ENCODE results near the gene LAGE3.

LAGE3 gene, protein sequence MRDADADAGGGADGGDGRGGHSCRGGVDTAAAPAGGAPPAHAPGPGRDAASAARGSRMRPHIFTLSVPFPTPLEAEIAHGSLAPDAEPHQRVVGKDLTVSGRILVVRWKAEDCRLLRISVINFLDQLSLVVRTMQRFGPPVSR

DNA sequence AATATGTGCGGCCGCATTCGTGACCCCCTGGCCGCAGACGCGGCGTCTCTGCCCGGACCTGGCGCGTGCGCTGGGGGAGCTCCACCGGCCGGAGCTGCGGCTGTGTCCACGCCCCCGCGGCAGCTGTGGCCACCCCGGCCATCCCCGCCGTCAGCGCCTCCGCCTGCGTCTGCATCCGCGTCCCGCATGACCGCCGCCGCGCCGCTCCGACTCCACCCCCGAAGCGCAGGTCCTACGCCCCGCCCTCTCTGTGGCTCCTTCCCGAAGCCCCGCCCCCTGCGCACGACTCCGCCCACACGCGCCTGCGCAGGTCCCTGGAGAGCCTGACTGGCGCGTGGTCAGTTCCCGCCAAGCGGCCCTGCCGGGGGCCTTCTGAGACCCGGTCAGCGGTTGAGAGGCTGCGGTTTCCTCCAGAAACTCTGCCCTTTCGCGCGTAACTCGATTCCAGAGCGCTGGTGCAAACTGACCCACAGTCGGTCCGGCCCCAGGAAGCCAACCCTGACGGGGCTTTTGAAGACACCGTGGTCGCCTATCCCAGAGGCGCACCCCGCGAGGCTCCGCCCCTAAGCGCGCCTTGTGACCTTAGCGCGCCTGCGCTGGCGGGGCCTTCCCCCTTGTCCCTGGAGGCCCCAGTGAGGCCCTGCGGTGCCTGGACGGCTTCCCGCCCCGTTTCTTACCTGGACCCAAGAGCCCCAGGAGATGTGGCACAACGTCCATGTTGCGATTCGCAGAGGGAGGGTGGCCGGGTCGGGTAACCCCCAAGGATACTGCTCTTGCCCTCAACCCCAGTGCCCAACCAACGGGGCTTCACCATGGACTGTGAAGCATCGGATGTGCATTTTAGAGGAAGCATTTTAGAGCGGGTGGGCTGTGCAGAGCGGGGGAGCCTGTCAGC lies at the start of gene LAGE3:
Gene LAGE3, minus strand, starts transcription at position 554 of the 895 bp plus-strand sequence. Its CDS starts 366 bp downstream, at position 188.
- DNase-seq (ENCODE audit: low spot score), result peak; percentile 89

DNA sequence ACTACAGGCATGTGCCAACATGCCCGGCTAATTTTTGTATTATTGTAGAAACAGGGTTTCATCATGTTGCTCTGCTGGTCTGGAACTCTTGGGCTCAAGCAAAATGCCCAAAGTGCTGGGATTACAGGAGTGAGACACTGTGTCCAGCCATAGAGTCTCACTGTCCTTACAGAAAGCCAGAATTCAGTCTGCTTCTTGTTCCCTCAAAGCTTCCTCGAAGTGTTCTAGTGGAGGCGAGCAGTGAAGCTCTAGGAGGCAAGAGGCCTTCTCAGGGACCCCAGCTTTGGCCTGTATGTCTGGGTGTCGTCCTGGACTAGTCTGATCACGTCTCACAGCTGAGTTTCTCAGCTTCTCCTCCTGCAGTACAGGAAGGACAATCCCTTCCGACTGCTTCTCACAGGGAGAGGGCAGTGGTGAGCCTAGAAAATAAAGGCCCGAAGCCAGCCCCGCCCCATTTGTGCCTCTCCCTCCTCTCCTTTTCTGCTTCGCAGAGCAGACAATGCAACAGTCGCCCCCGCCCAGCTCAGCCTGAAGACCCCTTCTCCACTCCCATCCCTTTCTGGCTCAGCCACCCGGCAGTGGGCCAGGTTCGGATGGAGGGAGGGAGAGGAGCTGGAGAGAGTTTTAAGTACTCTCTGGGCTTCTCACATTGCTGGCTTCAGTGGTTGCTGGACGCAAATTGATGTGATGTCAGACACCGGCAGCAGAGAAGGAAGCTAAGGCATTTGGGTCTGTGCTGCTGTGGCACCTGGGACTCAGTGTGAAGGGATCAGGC lies 48.0 kb upstream of the LAGE3 start:
- peak; percentile 73 for DNase-seq (ENCODE audit: low spot score)

DNA sequence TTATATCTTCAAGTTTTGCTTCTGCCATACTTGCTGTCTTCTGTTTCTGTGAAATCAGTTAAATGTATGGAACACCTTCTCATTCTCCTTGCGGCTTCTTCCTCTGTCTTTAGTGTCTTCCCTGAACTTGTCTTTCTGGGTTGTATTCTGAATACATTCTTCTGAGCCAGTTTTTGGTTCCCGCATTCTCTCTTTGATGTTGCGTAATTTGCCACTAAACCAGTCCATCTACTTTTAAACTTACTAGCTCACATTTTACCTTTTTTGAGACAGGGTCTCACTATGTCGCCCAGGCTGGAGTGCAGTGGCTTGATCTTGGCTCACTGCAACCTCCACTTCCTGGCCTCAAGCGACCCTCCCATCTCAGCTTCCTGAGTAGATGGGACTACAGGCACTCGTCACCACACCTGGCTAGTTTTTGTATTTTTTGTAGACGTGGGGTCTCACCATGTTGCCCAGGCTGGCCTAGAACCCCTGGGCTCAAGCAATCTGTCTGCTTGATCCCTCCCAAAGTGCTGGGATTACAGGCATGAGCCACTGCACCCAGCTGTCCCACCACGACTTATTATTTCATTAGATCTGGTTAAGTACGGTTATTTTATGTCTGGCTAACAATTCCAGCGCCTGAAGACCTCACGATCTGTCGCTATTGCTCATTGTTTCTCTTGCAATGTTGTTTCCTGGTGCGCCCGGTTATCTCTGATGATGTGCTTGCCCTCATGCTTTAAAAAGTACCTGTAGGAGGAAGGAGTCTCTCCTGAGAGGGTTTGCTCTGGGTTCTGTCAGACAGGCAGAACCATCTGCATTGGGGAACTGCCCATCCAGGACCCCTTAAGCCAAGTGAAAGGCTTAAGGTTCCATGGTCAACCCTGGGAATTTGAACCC lies 46.8 kb upstream of the LAGE3 start:
- no peak for DNase-seq (ENCODE audit: low spot score)

DNA sequence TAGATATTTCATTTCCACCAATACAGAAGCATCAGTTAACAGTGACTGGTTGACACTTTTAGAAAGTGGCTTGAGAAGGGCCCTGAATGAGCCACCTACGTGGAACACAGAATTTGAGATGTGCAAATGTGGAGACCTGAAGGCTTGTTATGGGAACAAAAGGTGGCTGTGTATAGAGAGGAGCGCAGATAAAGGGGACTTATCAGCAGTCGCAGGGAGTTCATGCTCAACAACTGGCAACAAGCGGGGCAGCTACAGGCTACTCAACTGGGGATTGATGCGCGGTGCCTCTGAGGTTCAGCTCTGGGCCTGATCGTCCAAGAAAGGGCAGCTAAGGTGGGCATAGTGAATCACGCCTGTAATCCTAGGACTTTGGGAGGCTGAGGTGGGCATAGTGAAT lies 40.3 kb upstream of the LAGE3 start:
- DNase-seq (ENCODE audit: low spot score), result no peak

DNA sequence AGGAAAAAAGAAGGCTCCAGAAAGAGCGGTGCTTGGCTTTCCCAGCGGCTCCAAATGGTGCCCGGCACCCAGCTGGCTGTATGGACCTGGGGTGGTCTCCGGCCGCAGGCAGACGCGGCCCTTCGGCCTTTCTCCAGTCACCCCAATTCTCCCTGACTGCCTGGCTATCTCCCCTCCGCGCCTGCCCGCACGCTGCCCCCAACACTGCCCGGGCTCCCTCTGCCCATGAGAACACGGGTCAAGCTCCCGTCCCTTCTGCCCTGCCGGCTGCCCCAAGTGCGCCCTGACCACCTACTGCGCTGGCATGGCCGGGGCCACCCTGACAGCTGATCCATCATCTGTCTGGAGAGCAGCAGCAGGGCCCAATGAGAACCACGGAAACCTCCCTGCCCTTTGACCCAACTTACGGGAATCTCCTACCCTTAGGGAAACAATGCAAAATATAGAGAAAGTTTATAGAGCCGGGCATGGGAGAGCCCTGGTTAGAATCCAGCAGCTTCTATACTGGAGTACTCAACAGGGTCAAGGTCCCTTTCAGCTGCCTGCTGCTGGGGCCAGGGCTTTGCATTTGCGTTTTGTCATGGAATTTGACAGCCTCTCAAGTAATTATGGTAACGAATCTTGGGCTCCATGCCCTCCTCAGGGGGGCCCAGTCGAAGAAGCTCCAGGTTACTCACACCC lies 38.2 kb upstream of the LAGE3 start:
- no peak for DNase-seq (ENCODE audit: low spot score)

DNA sequence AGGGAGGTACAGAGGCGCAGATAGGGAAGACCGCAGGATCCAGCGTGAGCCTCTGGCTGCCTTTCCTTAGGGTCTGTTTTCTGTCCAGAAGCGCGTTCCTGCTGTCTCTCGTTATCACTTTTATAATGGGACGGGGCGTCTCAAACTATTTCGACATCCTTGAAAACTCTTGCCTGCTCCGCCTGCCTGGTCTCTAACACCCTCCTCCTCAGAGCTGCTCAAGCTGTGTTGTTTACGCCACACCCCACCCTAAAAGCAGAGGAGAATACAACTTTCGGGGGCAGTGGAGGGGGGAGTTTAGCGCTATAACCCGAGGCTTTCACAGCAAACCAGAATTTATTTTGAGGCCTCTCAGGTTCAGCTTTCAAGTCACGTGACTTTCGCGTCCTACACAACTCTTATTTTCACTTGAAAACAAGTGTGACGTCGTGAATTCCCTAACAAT lies 37.6 kb upstream of the LAGE3 start:
- DNase-seq (ENCODE audit: low spot score), result no peak

DNA sequence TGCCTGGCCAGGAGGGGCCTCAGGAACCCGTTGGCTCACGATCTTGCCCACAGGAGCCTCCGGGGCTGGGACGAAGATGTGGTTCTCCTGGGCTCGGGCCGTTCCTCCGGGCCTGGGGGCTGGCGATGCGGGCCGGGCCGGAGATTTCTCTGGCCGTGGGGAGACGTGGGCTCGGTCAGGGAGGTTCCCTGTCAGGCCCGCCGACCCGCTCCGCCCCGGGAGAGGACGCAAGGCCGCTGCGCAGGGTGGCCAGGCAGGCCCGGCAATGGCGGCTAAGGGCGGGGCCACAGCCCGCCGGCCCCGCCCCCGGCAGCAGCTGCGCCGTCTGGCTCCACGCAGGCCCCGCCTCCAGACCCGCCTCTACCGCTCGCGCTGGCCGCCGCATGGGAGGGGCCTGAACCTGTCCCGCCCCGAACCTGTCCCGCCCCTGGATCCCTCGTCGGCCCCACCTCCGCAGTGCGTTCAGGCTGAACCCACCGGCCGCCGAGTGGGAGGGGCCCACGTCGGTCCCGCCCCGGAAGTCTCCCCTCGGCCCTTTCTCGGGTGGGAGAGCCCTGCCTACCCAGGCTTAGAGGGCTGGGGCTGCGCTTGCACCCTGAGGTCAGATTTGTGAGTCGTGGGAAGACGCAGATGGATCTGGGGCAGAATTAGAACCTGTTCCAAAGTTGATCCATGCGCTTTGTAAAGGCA lies 37.0 kb upstream of the LAGE3 start, which contains the start of gene FAM3A:
Gene FAM3A, minus strand, starts transcription at position 267 of the 690 bp plus-strand sequence. CDS start 460 bp downstream, outside the sequence.
- peak; percentile 65 for DNase-seq (ENCODE audit: low spot score)

DNA sequence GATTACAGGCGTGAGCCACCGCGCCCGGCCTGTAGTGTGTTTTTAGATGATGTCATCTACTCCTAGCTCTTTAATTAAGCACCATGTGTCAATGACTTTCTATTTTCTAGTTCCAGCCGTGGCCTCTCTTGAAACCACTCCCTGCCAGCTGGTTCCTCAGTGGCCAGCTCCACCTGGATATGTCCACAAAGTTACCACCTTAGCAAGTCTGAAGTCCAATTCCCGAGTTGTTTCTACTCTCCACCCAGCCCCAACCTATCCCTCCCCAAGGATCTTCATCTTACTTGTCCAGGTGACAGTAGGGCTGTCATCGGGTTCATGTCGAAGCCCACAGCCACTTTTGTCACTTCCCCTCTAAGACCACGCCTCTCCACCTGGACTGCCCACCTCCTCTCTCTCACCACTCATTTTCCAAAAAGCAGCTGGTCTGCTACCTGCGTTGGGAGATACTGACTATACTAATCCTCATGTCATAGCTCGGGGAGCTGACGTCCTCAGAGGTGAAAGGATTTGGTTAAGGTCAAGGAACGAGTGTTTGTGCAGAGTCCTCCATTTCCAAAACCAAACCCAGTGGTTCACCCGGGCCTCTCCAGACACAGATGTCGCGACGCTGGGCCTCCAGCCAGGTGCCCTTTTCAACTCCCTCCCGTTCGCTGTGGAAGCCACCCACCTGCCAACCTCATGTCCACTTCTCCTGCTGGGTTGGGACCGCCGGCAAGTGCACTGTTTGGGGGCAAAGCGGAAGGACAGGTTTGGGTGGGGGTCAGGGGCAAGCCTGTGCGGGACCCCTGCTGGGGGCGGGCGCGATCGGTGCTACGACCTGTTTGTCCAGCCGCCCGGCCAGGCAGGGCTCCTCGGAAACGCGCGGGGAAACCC lies 36.2 kb upstream of the LAGE3 start:
- DNase-seq (ENCODE audit: low spot score), result no peak

DNA sequence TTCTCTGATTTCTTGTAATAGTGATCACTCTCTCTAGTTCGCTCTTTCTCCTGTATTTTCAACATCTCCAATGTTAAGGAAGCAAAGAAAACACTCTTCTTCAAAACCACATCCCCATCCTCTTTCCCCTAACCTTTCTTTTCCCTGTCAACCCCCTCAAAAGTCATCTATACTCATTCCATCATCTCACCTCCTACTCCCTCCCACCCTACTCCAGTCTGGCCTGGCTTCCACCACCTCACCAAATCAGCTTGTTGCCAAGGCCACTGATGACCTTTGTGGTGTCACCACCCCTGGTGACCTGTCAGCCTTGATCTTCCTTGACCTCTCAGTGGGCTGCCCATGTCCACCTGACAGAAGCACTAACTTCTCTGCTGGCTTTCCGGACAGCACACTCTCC lies 34.6 kb upstream of the LAGE3 start:
- no peak for DNase-seq (ENCODE audit: low spot score)

DNA sequence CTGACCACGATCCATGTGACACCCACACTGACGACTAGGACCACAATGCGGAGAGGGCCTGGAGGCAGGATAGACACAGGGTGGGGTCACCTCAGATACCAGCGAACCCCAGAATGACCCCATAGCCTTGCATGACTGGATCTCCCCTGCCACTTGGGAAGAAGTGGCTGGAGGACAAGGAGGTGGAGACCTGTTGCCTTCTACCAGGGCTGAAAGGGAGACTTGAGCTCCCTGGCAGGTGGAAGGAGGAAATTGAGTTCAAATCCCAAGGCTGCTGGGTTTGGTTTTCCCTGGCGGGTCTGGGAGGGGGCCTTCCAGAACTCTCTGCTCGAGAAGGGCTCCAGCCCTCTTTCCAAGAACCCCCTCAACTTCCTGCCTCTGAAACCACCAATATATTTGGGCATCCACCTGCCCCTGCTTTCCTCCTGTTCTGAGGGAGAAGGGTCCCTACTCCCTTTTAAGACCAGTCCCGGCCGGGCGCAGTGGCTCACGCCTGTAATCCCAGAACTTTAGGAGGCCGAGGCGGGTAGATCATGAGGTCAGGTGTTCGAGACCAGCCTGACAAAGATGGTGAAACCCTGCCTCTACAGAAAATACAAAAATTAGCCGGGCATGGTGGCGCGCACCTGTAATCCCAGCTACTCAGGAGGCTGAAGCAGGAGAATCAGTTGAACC lies 33.9 kb upstream of the LAGE3 start:
- no peak for DNase-seq (ENCODE audit: low spot score)

DNA sequence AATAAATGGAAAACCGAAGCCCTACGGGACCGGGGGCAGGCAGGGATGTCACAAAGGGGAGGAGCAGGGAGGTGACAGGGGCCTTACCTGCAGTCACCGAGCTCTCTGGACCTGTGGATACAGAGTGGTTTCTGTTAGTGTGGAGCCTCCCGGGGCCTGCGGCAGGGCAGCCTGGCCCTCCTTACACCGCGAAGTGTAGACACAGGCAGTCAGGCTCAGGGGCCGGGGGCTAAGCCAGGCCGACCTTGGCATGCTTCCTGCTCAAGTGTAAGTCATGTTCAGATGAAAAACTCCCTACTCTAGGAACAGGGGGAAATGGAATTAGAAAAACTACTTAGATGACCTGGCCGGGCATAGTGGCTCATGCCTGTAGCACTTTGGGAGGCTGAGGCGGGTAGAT lies 32.7 kb upstream of the LAGE3 start:
- DNase-seq (ENCODE audit: low spot score), result no peak

DNA sequence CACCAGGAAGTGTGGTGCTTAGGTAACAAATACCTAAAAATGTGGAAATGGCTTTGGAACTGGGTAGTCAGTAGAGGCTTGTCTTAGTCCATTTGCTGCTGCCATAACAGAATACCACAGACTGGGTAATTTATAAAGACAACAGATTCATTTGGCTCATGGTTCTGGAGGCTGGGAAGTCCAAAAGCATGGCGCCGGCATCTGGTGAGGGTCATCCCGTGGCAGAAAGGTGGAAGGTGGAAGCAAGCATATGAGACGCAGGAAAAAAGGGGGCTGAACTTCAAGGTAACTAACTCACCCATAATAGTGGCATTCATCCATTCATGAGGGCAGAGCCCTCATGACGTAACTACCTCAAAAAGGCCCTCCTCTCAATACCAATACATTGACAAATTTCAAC lies 30.4 kb upstream of the LAGE3 start:
- DNase-seq (ENCODE audit: low spot score), result no peak

DNA sequence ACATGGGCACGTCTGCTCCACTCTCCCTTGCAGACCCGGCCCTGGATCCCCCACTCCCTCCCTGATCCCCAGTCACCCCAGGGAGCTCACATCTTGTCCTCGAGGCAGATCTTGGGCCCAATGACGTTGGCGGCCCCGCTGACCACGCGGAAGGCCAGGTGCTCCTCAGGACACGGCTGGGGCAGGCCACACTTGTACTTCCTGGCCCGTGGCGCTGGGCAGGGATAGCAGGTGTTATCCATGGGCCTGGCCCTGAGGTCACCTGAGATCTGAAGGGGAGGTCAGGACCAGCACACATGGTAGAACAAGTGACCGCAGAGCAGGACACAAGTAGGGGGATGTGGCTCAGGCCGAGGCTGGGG lies 29.3 kb upstream of the LAGE3 start:
- DNase-seq (ENCODE audit: low spot score), result no peak

DNA sequence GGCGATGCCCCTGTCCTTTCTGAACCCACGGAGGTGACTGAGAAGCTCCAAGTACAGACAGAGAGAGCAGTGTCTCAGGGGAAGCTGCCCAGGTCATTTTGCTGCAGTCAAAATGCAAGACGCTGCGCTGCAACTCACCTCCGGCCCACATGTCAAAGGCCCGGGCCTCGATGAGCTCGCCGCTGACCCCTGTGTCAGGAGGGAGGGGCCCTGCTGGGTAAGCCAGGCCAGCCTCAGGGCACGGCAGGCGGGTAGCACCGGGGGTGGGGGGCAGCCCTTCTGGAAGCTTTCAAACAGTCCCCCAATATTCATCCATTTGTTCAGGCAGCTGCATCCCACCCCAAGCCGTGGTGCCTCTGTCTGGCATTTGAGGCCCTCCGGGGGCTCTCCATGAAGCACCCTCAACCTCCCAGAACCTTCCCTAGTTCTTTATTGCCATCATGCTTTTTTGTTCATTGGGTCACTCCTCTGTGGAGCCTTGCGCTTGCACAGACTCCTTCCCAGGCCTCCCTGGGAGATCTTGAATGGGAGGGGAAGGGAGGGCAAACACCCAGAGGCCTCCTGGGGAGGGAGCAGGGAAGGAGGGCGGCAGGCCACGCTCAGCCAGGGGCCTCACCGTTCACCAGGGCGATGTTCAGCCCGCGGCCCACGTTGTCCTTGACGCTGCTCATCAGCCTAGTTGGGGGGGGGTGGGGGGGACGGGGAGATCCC lies 28.7 kb upstream of the LAGE3 start:
- no peak for DNase-seq (ENCODE audit: low spot score)

DNA sequence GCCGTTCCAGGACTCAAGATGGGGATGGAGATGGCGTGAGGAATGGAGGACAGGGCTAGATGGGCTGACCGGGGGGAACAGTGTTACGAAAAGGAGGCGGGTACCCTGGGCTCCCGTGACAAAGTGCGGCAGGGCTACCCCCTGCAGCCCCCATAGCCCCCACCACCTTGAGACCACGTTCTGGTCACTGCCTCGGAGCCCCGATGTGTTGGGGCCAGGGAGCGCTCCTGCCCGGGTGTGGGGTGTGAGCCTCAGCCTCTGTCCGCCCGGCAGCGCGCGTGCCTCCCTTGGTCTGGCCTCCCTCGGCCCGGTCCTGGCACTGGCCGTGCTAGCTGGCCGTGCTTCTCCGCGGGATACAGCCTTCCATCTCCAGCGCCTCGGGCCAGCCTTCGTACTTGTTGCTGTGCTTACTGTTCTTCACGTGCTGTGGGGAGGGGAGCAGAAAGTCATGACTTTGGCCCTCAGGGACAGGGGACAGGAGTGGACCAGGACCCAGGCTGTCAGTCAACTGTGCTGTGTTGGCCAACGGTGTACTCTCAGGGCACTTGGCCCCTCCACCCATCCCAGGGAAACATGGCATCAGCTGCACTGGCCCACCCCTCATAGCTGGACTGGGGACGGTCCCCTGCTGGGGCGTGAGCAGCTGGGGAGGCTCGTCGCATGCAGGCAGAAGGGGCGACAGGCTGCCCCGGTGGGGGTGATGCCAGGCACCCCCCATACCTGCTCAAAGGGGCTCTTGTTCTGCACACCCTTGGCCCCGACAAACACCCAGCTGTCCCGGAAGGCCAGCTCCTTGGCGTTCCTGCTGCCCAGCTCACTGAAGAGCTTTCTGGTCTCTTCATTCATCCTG lies 27.6 kb upstream of the LAGE3 start:
- no peak for DNase-seq (ENCODE audit: low spot score)

DNA sequence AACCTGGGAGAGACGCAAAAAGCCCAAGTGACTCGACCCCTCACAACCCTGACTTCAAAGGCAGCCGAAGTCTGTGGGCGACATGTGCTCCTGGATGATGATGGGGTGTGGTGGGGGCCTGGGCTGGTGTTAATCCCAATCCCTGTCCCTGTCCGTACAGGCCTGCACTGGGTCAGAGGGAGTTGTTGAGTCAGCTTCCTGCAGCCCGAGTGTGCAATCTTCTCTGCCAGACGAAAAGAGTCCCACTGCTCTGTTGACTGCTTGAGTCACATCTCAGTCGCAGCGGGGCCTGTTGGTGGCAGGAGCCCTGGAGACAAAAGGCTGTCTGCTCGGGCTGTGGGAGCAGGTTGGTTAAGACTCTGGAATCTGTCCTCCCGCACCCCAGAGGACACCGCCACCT lies 26.7 kb upstream of the LAGE3 start:
- DNase-seq (ENCODE audit: low spot score), result peak; percentile 59

DNA sequence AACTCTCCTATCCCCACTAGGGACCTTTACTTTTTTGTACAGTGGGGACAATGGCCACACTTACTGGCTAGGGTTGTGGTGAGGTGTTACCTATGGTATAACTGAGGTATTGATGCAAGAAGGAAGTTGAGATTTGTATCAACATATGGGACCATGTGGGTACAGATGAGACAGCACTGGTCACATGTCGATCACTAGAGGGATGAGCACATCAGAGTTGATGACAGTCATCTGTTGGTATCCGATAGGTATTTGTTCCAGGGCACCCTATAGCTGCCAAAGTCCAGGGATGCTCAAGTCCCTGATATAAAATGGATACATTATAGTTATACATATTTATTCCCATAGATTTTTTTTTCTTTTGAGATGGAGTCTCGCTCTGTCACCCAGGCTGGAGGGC lies 23.9 kb upstream of the LAGE3 start:
- no peak for DNase-seq (ENCODE audit: low spot score)
